NCI-H345 treated with DMSO at 0.1 percent for 48 hours (cell line): ENCODE results near the gene IER2.

Source experiments
- DNase-seq: peaks from one replicate; lab custom pipeline; 2025; ENCODE audit not compliant: unreplicated experiment; lab: John Stamatoyannopoulos, UW

IER2 gene

DNA sequence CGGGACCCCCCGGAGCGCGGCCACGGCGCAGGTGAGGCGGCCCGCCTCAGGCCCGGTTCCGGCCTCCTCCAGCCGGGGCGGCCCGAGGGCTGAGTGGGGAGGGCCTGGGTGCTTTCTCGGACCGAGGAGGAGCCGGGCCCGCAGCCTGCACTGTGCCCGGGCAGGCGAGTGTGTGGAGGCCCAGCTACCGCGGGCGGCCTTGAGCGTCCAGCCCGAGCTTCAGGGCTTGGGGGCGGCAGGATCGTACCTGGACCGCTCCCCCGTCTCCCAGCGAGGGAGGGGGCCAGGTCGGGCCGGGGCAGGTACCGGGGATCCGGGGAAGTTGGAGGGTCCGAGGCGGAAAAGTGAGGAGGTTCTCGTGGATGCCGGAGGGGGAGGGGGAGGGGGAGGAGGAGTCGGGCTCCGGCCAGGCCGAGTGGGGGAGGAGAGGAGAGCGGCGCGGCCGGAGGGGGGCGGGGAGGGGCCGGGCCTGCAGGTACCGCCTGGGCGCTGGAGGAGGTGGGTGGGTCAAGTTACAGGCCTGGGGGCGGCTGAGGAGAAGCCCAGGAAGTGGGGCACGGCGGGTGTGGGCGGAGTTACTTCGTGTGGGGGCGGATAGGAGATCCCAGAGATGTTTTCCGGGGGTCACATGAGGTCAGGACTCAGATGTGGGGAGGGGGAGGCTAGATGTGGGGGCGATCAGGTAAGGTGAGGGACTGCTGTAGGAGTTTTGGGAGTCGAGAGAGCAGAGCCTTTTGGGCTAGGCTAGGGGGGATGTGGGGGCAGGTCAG, 31.6 kb upstream of the IER2 start:
- DNase-seq, result no peak

DNA sequence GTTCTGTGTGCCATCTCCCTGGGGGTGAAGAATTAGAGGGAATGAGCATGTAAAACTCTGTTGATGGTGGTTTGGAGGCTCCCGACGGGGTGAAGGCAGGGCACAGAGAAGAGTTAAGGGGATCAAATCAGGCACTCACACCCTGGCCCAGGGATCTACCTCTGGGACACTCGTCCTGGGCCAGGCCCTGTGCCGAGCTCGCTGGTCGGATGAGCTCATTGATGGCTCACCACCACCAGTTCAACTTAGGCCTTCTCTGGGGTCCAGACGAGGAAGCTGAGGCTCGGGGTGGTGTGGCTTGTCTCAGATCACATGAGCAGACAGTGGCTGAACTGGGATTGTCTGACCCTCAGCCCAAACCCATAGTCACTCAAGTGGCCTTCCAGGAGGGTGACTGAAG, 30.6 kb upstream of the IER2 start:
- no peak for DNase-seq

DNA sequence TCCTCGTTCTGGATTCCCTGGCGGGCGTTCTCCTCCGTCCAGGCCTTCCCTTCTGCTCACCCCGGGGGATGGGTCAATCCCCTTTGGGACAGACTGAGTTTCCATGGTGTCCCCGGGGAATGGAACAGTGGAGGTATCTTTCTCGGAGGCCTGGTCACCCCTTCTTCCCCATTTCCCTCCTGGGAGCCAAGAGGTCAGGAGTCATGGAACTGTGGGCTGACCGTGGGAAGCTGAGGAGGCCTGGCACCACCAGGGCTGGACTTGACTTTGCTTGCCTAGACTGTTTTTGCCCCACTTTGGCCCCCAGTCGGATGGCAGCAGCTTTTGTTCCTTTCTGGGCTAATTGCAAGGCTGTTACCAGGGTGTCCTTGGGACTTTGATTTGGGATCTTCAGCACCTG, 30.2 kb upstream of the IER2 start:
- no peak for DNase-seq

- DNase-seq, result no peak
These were observed 29.4 kb upstream of the IER2 start for GRCh38 chr19:13120817-13121216.

GRCh38 chr19:13121551-13122274, 28.5 kb upstream of the IER2 start:
- DNase-seq, result no peak

GRCh38 chr19:13122275-13122878, 27.8 kb upstream of the IER2 start:
- DNase-seq, result no peak

GRCh38 chr19:13122980-13123957, 26.9 kb upstream of the IER2 start:
- no peak for DNase-seq

GRCh38 chr19:13127051-13127450, 23.2 kb upstream of the IER2 start:
- no peak for DNase-seq

DNA sequence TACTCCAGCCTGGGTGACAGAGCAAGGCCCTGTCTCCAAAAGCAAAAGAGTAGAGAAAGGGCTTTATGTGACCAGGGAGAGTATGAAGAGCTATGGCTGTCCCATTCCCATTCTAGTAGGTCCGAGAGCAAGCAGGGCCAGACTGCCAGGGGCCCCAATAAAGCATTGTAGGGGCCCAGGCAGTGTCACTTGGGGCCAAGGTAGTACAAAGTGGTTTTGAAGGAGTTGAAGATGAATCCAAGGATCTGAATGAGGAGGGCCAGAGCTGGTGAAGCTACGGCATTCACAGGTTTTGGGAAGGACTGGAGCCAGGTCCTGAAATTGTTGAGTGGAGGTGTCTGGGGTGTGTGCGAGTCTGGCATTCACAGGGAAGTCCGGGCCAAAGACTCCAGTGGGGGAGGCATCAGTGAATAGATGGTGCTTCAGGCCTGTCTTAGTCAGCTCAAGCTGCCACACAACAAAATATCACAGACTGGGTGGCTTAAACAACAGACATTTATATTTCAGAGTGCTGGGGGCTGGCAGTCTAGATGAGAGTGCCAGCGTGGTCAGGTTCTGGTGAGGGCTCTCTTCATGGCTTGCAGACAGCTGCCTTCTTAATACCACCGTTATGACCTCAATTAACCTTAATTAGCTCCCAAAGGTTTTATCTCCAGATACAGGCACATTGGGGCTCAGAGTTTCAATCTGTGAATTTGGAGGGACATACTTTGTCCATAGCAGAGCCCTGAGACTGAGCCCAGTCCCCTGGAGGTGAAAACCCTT, 22.2 kb upstream of the IER2 start:
- DNase-seq, result no peak

DNA sequence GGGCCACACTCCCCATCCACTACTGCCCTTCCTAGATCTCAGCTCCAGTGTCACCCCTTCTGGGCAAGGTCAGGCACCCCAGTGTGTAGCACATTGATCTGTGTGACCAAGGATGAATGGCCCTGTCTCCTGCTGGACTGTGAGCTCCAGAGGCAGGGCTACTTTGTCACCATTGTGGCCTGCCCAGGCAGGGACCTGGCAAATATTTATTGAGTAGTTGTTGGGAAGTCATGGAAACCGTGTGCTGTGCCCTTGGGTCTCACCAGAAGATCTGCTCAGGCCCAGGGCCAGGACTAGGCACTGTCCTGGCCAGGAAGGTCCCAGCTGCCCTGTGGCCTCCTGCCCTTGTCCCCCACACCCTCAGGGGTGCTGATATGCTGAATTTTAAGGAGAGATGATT, 21.6 kb upstream of the IER2 start:
- no peak for DNase-seq

GRCh38 chr19:13129384-13129783, 20.8 kb upstream of the IER2 start:
- no peak for DNase-seq

- no peak for DNase-seq
These were observed 19.2 kb upstream of the IER2 start for GRCh38 chr19:13130886-13131490.

GRCh38 chr19:13132471-13133180, 17.6 kb upstream of the IER2 start:
- DNase-seq, result no peak

GRCh38 chr19:13133241-13133870, 16.9 kb upstream of the IER2 start:
- no peak for DNase-seq

- no peak for DNase-seq
These were observed 15.6 kb upstream of the IER2 start for GRCh38 chr19:13134626-13135025.

DNA sequence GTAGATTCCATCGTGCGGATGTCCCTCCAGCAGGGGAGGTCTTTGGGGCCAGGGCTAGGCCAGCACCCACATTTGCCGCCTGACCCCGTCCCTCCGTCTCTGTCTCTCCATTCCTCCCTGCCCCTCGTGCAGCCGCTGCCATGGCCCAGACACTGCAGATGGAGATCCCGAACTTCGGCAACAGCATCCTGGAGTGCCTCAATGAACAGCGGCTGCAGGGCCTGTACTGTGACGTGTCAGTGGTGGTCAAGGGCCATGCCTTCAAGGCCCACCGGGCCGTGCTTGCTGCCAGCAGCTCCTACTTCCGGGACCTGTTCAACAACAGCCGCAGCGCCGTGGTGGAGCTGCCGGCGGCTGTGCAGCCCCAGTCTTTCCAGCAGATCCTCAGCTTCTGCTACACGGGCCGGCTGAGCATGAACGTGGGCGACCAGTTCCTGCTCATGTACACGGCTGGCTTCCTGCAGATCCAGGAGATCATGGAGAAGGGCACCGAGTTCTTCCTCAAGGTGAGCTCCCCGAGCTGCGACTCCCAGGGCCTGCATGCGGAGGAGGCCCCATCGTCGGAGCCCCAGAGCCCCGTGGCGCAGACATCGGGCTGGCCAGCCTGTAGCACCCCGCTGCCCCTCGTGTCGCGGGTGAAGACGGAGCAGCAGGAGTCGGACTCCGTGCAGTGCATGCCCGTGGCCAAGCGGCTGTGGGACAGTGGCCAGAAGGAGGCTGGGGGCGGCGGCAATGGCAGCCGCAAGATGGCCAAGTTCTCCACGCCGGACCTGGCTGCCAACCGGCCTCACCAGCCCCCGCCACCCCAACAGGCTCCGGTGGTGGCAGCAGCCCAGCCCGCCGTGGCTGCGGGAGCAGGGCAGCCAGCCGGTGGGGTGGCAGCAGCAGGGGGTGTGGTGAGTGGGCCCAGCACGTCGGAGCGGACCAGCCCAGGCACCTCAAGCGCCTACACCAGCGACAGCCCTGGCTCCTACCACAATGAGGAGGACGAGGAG, 14.8 kb upstream of the IER2 start:
- DNase-seq, result no peak

GRCh38 chr19:13137290-13137794, 12.9 kb upstream of the IER2 start:
- no peak for DNase-seq
